Chondrocyte (in vitro differentiated cells): ENCODE measurements around the gene L3MBTL4. TPM values are rescaled to one million over a fixed set of nuclear protein-coding genes. Genes with fewer than 3 reads are reported as not detected.

ENCODE experiments used
- DNase-seq: peaks from one replicate; pipeline ENCODE4 v3.0.0; 2021; ENCODE audit warnings: mixed read lengths, low spot score
- H3K27ac Mint-ChIP-seq: one replicate; pipeline ENCODE4 v1.8.0; 2021; ENCODE audit warnings: mild to moderate bottlenecking, moderate library complexity, mixed read lengths; ENCODE audit not compliant: unreplicated experiment
- H3K27me3 Mint-ChIP-seq: 2 replicates; pipeline ENCODE4 v1.8.0; 2021; ENCODE audit warnings: low read depth, mixed read lengths
- H3K36me3 Mint-ChIP-seq: 2 replicates; pipeline ENCODE4 v1.8.0; 2021; ENCODE audit warnings: low read depth, mixed read lengths
- H3K4me1 Mint-ChIP-seq: 2 replicates; pipeline ENCODE4 v1.8.0; 2021; ENCODE audit warnings: low read depth, mild to moderate bottlenecking, mixed read lengths
- H3K4me3 Mint-ChIP-seq: one replicate; pipeline ENCODE4 v1.8.0; 2021; ENCODE audit warnings: mild to moderate bottlenecking, moderate library complexity, mixed read lengths; ENCODE audit not compliant: unreplicated experiment
- H3K9me3 Mint-ChIP-seq: 2 replicates; pipeline ENCODE4 v1.8.0; 2021; ENCODE audit warnings: low read depth, mixed read lengths
- CTCF ChIP-seq: fragments of 200-600 bp; sonication (generic); IDR thresholded peaks from 2 replicates; pipeline ENCODE4 v1.5.0; 2021; ENCODE audit warnings: antibody characterized with exemption, mild to moderate bottlenecking, moderate library complexity
- total RNA-seq: library from RNA; stranded (reverse); gene quantifications from 3 replicates; pipeline ENCODE4 v1.2.1, GENCODE V29; 2021

The L3MBTL4 gene
- total RNA-seq, 1 donor from 2014 or later, result 1.0 TPM

GRCh38 chr18:6428851-6429395 is 14.2 kb upstream of the L3MBTL4 start:
- no peak for TF ChIP-seq CTCF
- Mint-ChIP-seq H3K9me3 (no peaks in the 10 kb centered on the region), H3K4me3 (no peak overlapping the region), H3K27ac (peak overlapping the region; percentile 15), H3K27me3 (no peaks in the 10 kb centered on the region), H3K36me3 (no peaks in the 10 kb centered on the region), H3K4me1 (no peaks in the 10 kb centered on the region)
- no peak for DNase-seq

- Mint-ChIP-seq H3K36me3 (no peaks in the 10 kb centered on the region), H3K27me3 (peaks cover 3% of the 10 kb centered on the region), H3K4me1 (no peaks in the 10 kb centered on the region), H3K9me3 (no peaks in the 10 kb centered on the region), H3K4me3 (no peak overlapping the region), H3K27ac (no peak overlapping the region)
- DNase-seq, result no peak
- TF ChIP-seq CTCF, result no peak
Observed at GRCh38 chr18:6427286-6427685, 12.6 kb upstream of the L3MBTL4 start.

GRCh38 chr18:6423289-6423688 is 8.6 kb upstream of the L3MBTL4 start:
- peaks cover 9% of the 10 kb centered on the region for H3K9me3 Mint-ChIP-seq
- no peak overlapping the region for H3K4me3 Mint-ChIP-seq
- no peak for DNase-seq
- no peaks in the 10 kb centered on the region for H3K4me1 Mint-ChIP-seq
- TF ChIP-seq CTCF, result no peak
- no peak overlapping the region for H3K27ac Mint-ChIP-seq
- peaks cover 6% of the 10 kb centered on the region for H3K27me3 Mint-ChIP-seq
- no peaks in the 10 kb centered on the region for H3K36me3 Mint-ChIP-seq

- Mint-ChIP-seq H3K4me1 (peaks cover 9% of the 10 kb centered on the region), H3K4me3 (peak overlapping the region; percentile 64), H3K27ac (no peak overlapping the region), H3K27me3 (peaks cover 23% of the 10 kb centered on the region), H3K36me3 (no peaks in the 10 kb centered on the region), H3K9me3 (no peaks in the 10 kb centered on the region)
- DNase-seq, result no peak
- peak; percentile 55 for TF ChIP-seq CTCF
Observed at GRCh38 chr18:6414118-6414722, 491 bp downstream of the L3MBTL4 start.

- H3K27me3 Mint-ChIP-seq, result peaks cover 23% of the 10 kb centered on the region
- H3K9me3 Mint-ChIP-seq, result no peaks in the 10 kb centered on the region
- no peaks in the 10 kb centered on the region for H3K36me3 Mint-ChIP-seq
- DNase-seq, result no peak
- H3K4me3 Mint-ChIP-seq, result peak overlapping the region; percentile 64
- H3K27ac Mint-ChIP-seq, result no peak overlapping the region
- TF ChIP-seq CTCF, result no peak
- H3K4me1 Mint-ChIP-seq, result peaks cover 9% of the 10 kb centered on the region
Observed at GRCh38 chr18:6413579-6414117, 1.1 kb downstream of the L3MBTL4 start.
